Heart left ventricle (tissue), 13 donors: ENCODE results near the gene GPBP1.

Experiments used
- CTCF ChIP-seq, 12 donors: fragments of 200-600 bp; sonication (generic) in 4 of 12; IDR thresholded peaks; one replicate each; pipeline versions ENCODE4 v1.5.0 to v1.8.0; 2018 to 2022; ENCODE audit warnings: antibody characterized with exemption in 12 of 12, mild to moderate bottlenecking in 5 of 12
- POLR2A ChIP-seq, 2 donors: fragments of 450-650 bp; IDR thresholded peaks; one replicate each; pipeline ENCODE4 v1.6.1; 2017; ENCODE audit warnings: antibody characterized with exemption in 2 of 2, mild to moderate bottlenecking in 2 of 2, moderate library complexity in 2 of 2
- donor health status: ischemic (EF 13 %, LVEDD 7.1; RV severe dilation, severe dysfunction).
- donor health status: DM: no; HTN: yes; CAD: no.
- donor health status: DM: no; HTN: no; CAD: no.
- donor health status: ischemic (EF 25% LVEDD 6.9; RV normal size, moderate dysfunction).
- donor health status: ischemic (EF 25% LVEDD 5.7; RV mildly dilated, moderate dysfunction).
- donor health status: ischemic (EF 35%, LVEDD 5.7; RV mildly dilated, moderate dysfunction).
- donor health status: nonischemic (EF 11% LVEDD 7.7; RV severe dilation, severe dysfunction).
- donor health status: DM: yes; HTN: yes; CAD: no.
- donor health status: PGD.
- donor health status: ischemic (EF 29% LVEDD 5.4; RV normal size, mild dysfunction).
- donor health status: nonischemic (EF 23%, LVEDD 6.1; RV moderate dilation, normal function).

- TF ChIP-seq POLR2A (IDR thresholded peaks at IDR 0.05) (no peak), CTCF (IDR thresholded peaks at IDR 0.05) (no peak)
These were observed 7.6 kb upstream of the GPBP1 start for GRCh38 chr5:57166276-57166675.
